ENCODE data around the gene PARP15.

PARP15 gene

GRCh38 chr3:122586773-122587485, 9.5 kb downstream of the PARP15 start:
- Mint-ChIP-seq H3K9me3 (peaks cover 9% of the 10 kb centered on the region), H3K36me3 (ENCODE audit: low read depth) (peaks cover 54% of the 10 kb centered on the region), H3K27ac (peak overlapping the region; percentile 86), H3K4me3 (peak overlapping the region; percentile 20), H3K27me3 (no peaks in the 10 kb centered on the region), H3K4me1 (ENCODE audit: low read depth) (peaks cover 67% of the 10 kb centered on the region)

GRCh38 chr3:122587572-122587971, 10.1 kb downstream of the PARP15 start:
- Mint-ChIP-seq H3K27ac (no peak overlapping the region), H3K4me1 (ENCODE audit: low read depth) (peaks cover 67% of the 10 kb centered on the region)

GRCh38 chr3:122589297-122589696, 11.8 kb downstream of the PARP15 start:
- Mint-ChIP-seq H3K36me3 (ENCODE audit: low read depth) (peaks cover 38% of the 10 kb centered on the region), H3K27me3 (no peaks in the 10 kb centered on the region), H3K9me3 (no peaks in the 10 kb centered on the region), H3K27ac (peak overlapping the region; percentile 31), H3K4me1 (ENCODE audit: low read depth) (peaks cover 63% of the 10 kb centered on the region), H3K4me3 (no peak overlapping the region)

More at GRCh38 chr3:122587572-122587971, 10.1 kb downstream of the PARP15 start:
- H3K27me3 Mint-ChIP-seq = no peaks in the 10 kb centered on the region
- no peak overlapping the region for H3K4me3 Mint-ChIP-seq
- peaks cover 50% of the 10 kb centered on the region for H3K36me3 Mint-ChIP-seq (ENCODE audit: low read depth)
- H3K9me3 Mint-ChIP-seq = peaks cover 3% of the 10 kb centered on the region

- Mint-ChIP-seq H3K27me3 (no peaks in the 10 kb centered on the region), H3K27ac (no peak overlapping the region), H3K9me3 (no peaks in the 10 kb centered on the region), H3K4me1 (ENCODE audit: low read depth) (peaks cover 56% of the 10 kb centered on the region), H3K36me3 (ENCODE audit: low read depth) (peaks cover 34% of the 10 kb centered on the region), H3K4me3 (no peak overlapping the region)
Observed at GRCh38 chr3:122590610-122591009, 13.2 kb downstream of the PARP15 start.

- Mint-ChIP-seq H3K36me3 (ENCODE audit: low read depth) (peaks cover 29% of the 10 kb centered on the region), H3K4me1 (ENCODE audit: low read depth) (peaks cover 32% of the 10 kb centered on the region), H3K27me3 (no peaks in the 10 kb centered on the region), H3K9me3 (peaks cover 5% of the 10 kb centered on the region), H3K4me3 (no peak overlapping the region), H3K27ac (no peak overlapping the region)
Observed at GRCh38 chr3:122594025-122594424, 16.6 kb downstream of the PARP15 start.

- Mint-ChIP-seq H3K9me3 (peaks cover 5% of the 10 kb centered on the region), H3K4me3 (no peak overlapping the region), H3K36me3 (ENCODE audit: low read depth) (peaks cover 23% of the 10 kb centered on the region), H3K27ac (peak overlapping the region; percentile 26), H3K27me3 (no peaks in the 10 kb centered on the region), H3K4me1 (ENCODE audit: low read depth) (peaks cover 22% of the 10 kb centered on the region)
Observed at GRCh38 chr3:122598151-122598550, 20.7 kb downstream of the PARP15 start.

- no peak overlapping the region for H3K4me3 Mint-ChIP-seq
- peaks cover 27% of the 10 kb centered on the region for H3K36me3 Mint-ChIP-seq (ENCODE audit: low read depth)
- peaks cover 25% of the 10 kb centered on the region for H3K4me1 Mint-ChIP-seq (ENCODE audit: low read depth)
- H3K27me3 Mint-ChIP-seq = no peaks in the 10 kb centered on the region
- peaks cover 5% of the 10 kb centered on the region for H3K9me3 Mint-ChIP-seq
- H3K27ac Mint-ChIP-seq = no peak overlapping the region
Observed at GRCh38 chr3:122598556-122598955, 21.1 kb downstream of the PARP15 start.

- no peak overlapping the region for H3K4me3 Mint-ChIP-seq
- H3K27ac Mint-ChIP-seq = no peak overlapping the region
- H3K4me1 Mint-ChIP-seq (ENCODE audit: low read depth) = peaks cover 17% of the 10 kb centered on the region
Observed at GRCh38 chr3:122602011-122602710, 24.7 kb downstream of the PARP15 start.

GRCh38 chr3:122603056-122603455, 25.6 kb downstream of the PARP15 start:
- peak overlapping the region; percentile 52 for H3K27ac Mint-ChIP-seq
- no peaks in the 10 kb centered on the region for H3K27me3 Mint-ChIP-seq
- peaks cover 17% of the 10 kb centered on the region for H3K4me1 Mint-ChIP-seq (ENCODE audit: low read depth)

More at GRCh38 chr3:122602011-122602710, 24.7 kb downstream of the PARP15 start:
- H3K27me3 Mint-ChIP-seq = no peaks in the 10 kb centered on the region
- no peaks in the 10 kb centered on the region for H3K9me3 Mint-ChIP-seq
- H3K36me3 Mint-ChIP-seq (ENCODE audit: low read depth) = peaks cover 20% of the 10 kb centered on the region

GRCh38 chr3:122606330-122606729, 28.9 kb downstream of the PARP15 start:
- Mint-ChIP-seq H3K27me3 (no peaks in the 10 kb centered on the region), H3K36me3 (ENCODE audit: low read depth) (peaks cover 44% of the 10 kb centered on the region), H3K9me3 (peaks cover 6% of the 10 kb centered on the region), H3K27ac (no peak overlapping the region), H3K4me3 (no peak overlapping the region), H3K4me1 (ENCODE audit: low read depth) (peaks cover 30% of the 10 kb centered on the region)

More at GRCh38 chr3:122603056-122603455, 25.6 kb downstream of the PARP15 start:
- no peaks in the 10 kb centered on the region for H3K9me3 Mint-ChIP-seq
- H3K36me3 Mint-ChIP-seq (ENCODE audit: low read depth) = peaks cover 27% of the 10 kb centered on the region
- no peak overlapping the region for H3K4me3 Mint-ChIP-seq

GRCh38 chr3:122608916-122609315, 31.5 kb downstream of the PARP15 start:
- H3K27ac Mint-ChIP-seq = peak overlapping the region; percentile 95
- H3K9me3 Mint-ChIP-seq = peaks cover 6% of the 10 kb centered on the region
- peaks cover 32% of the 10 kb centered on the region for H3K4me1 Mint-ChIP-seq (ENCODE audit: low read depth)
- peaks cover 45% of the 10 kb centered on the region for H3K36me3 Mint-ChIP-seq (ENCODE audit: low read depth)
- H3K4me3 Mint-ChIP-seq = peak overlapping the region; percentile 48
- no peaks in the 10 kb centered on the region for H3K27me3 Mint-ChIP-seq

- peak overlapping the region; percentile 95 for H3K27ac Mint-ChIP-seq
- peaks cover 46% of the 10 kb centered on the region for H3K36me3 Mint-ChIP-seq (ENCODE audit: low read depth)
Observed at GRCh38 chr3:122609798-122610559, 32.5 kb downstream of the PARP15 start.

GRCh38 chr3:122612696-122613095, 35.2 kb downstream of the PARP15 start:
- Mint-ChIP-seq H3K9me3 (peaks cover 6% of the 10 kb centered on the region), H3K27ac (no peak overlapping the region), H3K27me3 (no peaks in the 10 kb centered on the region), H3K4me1 (ENCODE audit: low read depth) (peaks cover 35% of the 10 kb centered on the region), H3K36me3 (ENCODE audit: low read depth) (peaks cover 57% of the 10 kb centered on the region), H3K4me3 (no peak overlapping the region)

More at GRCh38 chr3:122609798-122610559, 32.5 kb downstream of the PARP15 start:
- peak overlapping the region; percentile 73 for H3K4me3 Mint-ChIP-seq
- peaks cover 32% of the 10 kb centered on the region for H3K4me1 Mint-ChIP-seq (ENCODE audit: low read depth)
- H3K27me3 Mint-ChIP-seq = no peaks in the 10 kb centered on the region
- H3K9me3 Mint-ChIP-seq = peaks cover 6% of the 10 kb centered on the region

- peaks cover 6% of the 10 kb centered on the region for H3K9me3 Mint-ChIP-seq
- H3K27me3 Mint-ChIP-seq = no peaks in the 10 kb centered on the region
- H3K27ac Mint-ChIP-seq = no peak overlapping the region
- no peak overlapping the region for H3K4me3 Mint-ChIP-seq
- H3K36me3 Mint-ChIP-seq (ENCODE audit: low read depth) = peaks cover 66% of the 10 kb centered on the region
- peaks cover 15% of the 10 kb centered on the region for H3K4me1 Mint-ChIP-seq (ENCODE audit: low read depth)
Observed at GRCh38 chr3:122615303-122615702, 37.9 kb downstream of the PARP15 start.

GRCh38 chr3:122618614-122619013, 41.2 kb downstream of the PARP15 start:
- Mint-ChIP-seq H3K27ac (no peak overlapping the region), H3K9me3 (no peaks in the 10 kb centered on the region), H3K27me3 (no peaks in the 10 kb centered on the region), H3K36me3 (ENCODE audit: low read depth) (peaks cover 64% of the 10 kb centered on the region), H3K4me3 (no peak overlapping the region), H3K4me1 (ENCODE audit: low read depth) (peaks cover 15% of the 10 kb centered on the region)
